KOPT-K1 (cell line): ENCODE results near the gene RNF44.
"Not testable (repeated sequence)": the region's sequence is repeated elsewhere in the genome, so short reads cannot be mapped to it uniquely, and the experiment has no call there.

ENCODE experiments used
- H3K27ac ChIP-seq: fragments of 200-600 bp; sonication (generic); 2 replicates; pipeline ENCODE4 v1.5.1; 2016; ENCODE audit warnings: antibody characterized with exemption, mild to moderate bottlenecking, low read depth, low read length; ENCODE audit not compliant: poor library complexity, severe bottlenecking
- H3K36me3 ChIP-seq: fragments of 200-600 bp; sonication (generic); 2 replicates; pipeline ENCODE4 v1.5.1; 2017; ENCODE audit warnings: antibody characterized with exemption, mild to moderate bottlenecking, low read length, moderate library complexity; ENCODE audit not compliant: insufficient read depth
- H3K9me3 ChIP-seq: fragments of 200-600 bp; sonication (generic); 2 replicates; pipeline ENCODE4 v1.5.1; 2017; ENCODE audit warnings: antibody characterized with exemption, low read length, mild to moderate bottlenecking; ENCODE audit not compliant: insufficient read depth, poor library complexity, severe bottlenecking

Gene RNF44

GRCh38 chr5:176492431-176492830 lies 44.8 kb downstream of the RNF44 start:
- H3K27ac ChIP-seq: no peak overlapping the region
- no peaks in the 10 kb centered on the region for H3K9me3 ChIP-seq
- peaks cover 98% of the 10 kb centered on the region for H3K36me3 ChIP-seq

DNA sequence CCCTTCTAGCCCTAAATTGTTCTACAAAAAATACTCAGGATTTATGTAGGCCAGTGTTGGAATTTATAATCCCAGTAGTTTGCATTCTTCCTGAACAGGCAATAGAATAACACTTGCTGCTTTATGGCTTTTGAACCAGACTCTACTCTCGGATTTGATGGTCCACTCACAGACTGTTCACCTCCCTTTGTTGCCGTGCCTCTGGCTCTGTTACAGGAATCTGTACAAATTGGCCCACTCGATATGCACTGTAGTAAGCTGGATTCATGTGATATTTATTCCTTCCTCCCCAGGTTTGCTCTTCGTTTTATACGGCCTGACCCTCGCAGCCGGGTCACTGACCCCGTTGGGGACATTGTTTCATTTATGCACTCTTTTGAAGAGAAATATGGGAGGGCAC lies 45.3 kb downstream of the RNF44 start:
- Histone ChIP-seq H3K9me3 (no peaks in the 10 kb centered on the region), H3K27ac (no peak overlapping the region), H3K36me3 (peaks cover 98% of the 10 kb centered on the region)

DNA sequence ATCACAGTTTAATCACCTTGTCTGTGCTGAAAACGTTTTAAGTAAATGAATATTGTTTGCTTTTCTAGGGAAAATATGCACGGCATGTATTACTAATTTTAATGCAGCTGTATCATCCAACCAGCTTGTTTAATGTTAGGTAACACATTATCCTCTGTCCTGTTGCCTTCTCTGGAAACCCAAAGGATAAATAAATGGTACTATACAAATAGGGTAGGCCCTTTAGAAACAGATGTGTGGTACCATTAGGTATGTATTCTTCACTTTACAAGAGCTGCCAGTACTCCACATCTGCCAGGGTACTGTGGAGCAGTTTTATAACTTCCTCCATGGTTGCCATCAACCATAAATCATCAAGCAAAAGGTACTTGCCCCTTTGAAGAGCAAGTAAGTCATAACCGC lies 46.1 kb downstream of the RNF44 start:
- no peak overlapping the region for H3K27ac ChIP-seq
- H3K36me3 ChIP-seq: peaks cover 98% of the 10 kb centered on the region
- H3K9me3 ChIP-seq: no peaks in the 10 kb centered on the region

DNA sequence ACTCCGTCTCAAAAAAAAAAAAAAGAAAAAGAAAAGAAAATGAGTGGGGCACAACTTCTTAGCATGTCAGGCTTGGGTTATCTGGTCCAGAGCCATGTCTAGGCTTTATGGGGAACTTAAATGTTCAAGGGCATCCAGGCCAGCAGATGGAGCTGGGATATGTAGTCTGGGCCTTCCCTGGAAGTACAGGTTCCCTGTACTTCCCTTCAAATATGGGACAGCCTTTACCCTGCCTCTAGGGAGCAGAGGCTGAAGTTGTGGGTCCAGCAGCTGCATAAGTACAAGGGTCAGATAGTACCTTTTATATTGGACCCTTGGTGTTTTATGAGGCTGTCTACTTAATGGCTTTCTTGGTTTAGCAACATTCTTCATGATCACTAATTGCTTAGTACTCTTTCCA lies 46.9 kb downstream of the RNF44 start:
- peaks cover 98% of the 10 kb centered on the region for H3K36me3 ChIP-seq
- no peak overlapping the region for H3K27ac ChIP-seq
- H3K9me3 ChIP-seq: no peaks in the 10 kb centered on the region

DNA sequence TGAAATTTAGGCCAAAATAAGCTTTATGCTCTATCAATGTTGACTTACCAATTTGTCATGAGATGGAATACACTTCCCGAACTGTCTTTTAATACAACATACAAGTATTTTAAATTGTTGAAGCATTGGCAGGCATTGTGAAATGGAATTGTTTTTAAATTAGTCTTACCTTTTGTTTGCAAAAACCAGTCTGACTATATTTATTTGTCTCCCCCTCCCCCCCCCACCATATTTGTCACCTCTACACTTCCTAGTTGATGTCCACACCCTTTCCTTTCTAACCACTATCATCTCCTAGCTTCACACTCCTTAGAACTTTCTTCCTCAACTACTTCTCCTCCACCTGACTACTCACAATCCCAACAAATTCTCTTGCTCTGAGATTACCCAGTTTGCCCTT lies 48.1 kb downstream of the RNF44 start:
- H3K27ac ChIP-seq: no peak overlapping the region
- peaks cover 92% of the 10 kb centered on the region for H3K36me3 ChIP-seq
- no peaks in the 10 kb centered on the region for H3K9me3 ChIP-seq

GRCh38 chr5:176487160-176487559 lies 50.0 kb downstream of the RNF44 start:
- not testable (repeated sequence) for H3K27ac ChIP-seq, H3K9me3 ChIP-seq
- peaks cover 90% of the 10 kb centered on the region for H3K36me3 ChIP-seq

DNA sequence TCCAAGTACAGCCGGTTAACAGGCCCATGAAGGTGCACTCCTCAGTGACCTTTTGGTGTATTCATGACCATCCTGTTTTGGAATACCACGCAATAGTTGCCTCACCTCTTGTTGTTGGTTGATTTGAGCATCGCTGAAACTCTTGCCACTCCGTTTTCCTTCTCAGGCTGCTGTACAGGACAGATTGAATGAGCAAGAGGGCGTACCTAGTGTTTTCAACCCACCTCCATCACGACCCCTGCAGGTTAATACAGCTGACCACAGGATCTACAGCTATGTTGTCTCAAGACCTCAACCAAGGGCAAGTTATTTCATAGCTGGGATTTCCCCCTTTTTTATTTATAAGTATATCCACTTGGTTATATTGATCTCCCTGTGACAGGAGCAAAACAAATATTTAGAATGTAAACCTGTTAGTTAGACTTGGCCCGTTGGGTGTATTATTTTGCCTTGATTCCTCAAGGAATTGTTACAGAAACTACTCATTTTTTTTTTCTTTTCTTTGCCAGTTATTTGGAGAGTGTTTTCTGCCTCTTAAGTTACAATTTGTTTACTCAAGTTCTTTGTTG lies 50.9 kb downstream of the RNF44 start:
- Histone ChIP-seq H3K9me3 (no peaks in the 10 kb centered on the region), H3K27ac (no peak overlapping the region), H3K36me3 (peaks cover 90% of the 10 kb centered on the region)

DNA sequence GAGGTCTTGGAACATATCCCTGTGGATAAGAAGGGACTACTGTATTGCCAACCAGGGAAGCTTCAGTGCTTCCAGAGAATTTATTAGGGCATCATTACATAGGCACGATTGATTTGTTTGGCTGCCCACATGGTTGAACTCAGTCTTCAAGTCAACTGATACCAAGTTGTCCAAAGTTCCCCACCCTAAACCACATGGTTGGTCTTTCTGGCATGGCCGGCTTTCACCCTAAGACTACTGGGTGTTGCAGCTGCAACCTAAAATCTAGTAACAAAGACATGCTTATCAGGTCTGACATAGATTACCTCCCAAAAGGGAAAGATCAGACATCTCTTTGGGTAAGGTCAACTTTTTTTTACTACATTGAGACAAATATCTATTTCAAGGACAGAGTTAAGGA lies 52.0 kb downstream of the RNF44 start:
- H3K36me3 ChIP-seq: peaks cover 83% of the 10 kb centered on the region
- no peaks in the 10 kb centered on the region for H3K9me3 ChIP-seq
- no peak overlapping the region for H3K27ac ChIP-seq

DNA sequence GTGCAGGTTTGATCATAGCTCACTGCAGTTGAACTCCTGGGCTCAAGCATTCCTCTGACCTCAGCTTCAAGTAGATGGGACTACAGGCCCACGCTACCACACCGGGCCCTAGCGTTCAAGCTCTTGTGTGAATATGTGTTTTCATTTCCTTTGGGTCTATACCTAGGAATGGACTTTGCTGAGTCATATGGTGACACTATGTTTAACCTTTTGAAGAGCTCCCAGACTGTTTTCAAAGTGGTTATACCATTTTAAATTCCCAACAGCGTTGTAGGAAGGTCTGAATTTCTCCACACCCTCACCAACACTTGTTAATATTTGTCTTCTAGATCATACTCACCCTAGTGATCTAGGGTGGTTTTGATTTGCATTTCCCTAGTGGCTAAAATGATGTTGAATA lies 55.5 kb downstream of the RNF44 start:
- Histone ChIP-seq H3K27ac (no peak overlapping the region), H3K36me3 (peaks cover 68% of the 10 kb centered on the region), H3K9me3 (no peaks in the 10 kb centered on the region)
